ENCODE results near the gene OAF. TPM values are rescaled to one million over a fixed set of nuclear protein-coding genes. Genes with fewer than 3 reads are reported as not detected.

The OAF gene
- total and polyA plus RNA-seq, 2 of the 8 experiments (the other 6 are each of a cell fraction or from before 2014, with no cell fraction given), result 1.3 to 1.5 TPM

DNA sequence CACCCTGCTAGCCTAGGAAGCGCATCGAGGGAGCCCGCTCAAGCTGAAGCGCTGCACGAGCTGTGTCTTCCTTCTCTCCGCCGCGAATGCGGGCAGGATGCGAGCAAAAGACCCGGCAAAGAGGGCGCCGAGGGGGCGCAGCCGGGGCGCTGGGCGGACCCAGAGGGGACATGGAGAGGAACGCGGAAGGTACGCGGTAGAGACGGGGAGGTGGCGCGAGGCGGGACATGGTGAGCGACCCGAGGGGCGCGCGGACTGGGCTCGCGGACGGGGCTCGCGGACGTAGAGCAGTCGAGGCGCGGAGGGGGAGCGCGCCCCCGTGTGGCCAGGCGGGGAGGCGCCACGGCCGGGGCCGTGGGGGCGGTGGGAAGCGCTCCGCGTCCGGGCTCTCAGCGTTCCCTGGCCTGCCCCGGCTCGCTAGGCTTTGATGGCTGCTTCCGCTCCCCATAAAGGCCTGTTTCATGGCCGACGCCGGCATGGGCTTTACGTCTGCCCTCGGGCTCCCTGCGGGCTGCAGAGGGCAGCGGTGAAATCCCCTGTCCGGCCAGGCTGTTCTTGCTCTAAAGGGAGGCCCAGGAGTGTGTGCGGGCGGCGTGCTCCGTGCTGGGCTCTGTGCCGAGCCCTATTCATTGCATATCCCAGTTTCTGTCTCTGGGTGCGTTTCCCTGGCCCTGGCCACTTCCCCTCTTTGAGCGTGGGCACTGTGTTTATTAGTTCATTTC, 41.7 kb upstream of the OAF start (continued):
- peak; percentile 69 for TF ChIP-seq CTBP2 (IDR thresholded peaks at IDR 0.05; ENCODE audit: borderline replicate concordance, insufficient read depth, insufficient read length, low read length)
- TF ChIP-seq FOSL1 (IDR thresholded peaks at IDR 0.05; ENCODE audit: insufficient read depth, low read depth, low read length), result no peak
- no peak for TF ChIP-seq CBX8 (IDR thresholded peaks at IDR 0.05; ENCODE audit: borderline replicate concordance, low read depth, low read length)
- peak; percentile 50 to 56 for TF ChIP-seq RAD21 (IDR thresholded peaks at IDR 0.05 in 1 of 2, conservative IDR thresholded peaks at IDR 0.05 in 1 of 2; ENCODE audit: low read depth in 2 of 2, low read length in 2 of 2)
- no peak for TF ChIP-seq SAP30 (IDR thresholded peaks at IDR 0.05; ENCODE audit: insufficient read depth, insufficient replicate concordance, low read length)
- peak; percentile 43; the same call in 1 of the 2 replicates for TF ChIP-seq BACH1 (IDR thresholded peaks at IDR 0.05; ENCODE audit: low read length)
- TF ChIP-seq SP1 (IDR thresholded peaks at IDR 0.05; ENCODE audit: low read depth, low read length), result no peak
- no peak for TF ChIP-seq POLR2AphosphoS5 (IDR thresholded peaks at IDR 0.05; ENCODE audit: low read depth, low read length)
- no peak for TF ChIP-seq JUND (IDR thresholded peaks at IDR 0.05; ENCODE audit: low read length)
- TF ChIP-seq, protein P1, sequence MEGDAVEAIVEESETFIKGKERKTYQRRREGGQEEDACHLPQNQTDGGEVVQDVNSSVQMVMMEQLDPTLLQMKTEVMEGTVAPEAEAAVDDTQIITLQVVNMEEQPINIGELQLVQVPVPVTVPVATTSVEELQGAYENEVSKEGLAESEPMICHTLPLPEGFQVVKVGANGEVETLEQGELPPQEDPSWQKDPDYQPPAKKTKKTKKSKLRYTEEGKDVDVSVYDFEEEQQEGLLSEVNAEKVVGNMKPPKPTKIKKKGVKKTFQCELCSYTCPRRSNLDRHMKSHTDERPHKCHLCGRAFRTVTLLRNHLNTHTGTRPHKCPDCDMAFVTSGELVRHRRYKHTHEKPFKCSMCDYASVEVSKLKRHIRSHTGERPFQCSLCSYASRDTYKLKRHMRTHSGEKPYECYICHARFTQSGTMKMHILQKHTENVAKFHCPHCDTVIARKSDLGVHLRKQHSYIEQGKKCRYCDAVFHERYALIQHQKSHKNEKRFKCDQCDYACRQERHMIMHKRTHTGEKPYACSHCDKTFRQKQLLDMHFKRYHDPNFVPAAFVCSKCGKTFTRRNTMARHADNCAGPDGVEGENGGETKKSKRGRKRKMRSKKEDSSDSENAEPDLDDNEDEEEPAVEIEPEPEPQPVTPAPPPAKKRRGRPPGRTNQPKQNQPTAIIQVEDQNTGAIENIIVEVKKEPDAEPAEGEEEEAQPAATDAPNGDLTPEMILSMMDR (IDR thresholded peaks at IDR 0.05; ENCODE audit: control extremely low read depth in 1 of 3, insufficient read depth in 1 of 3, low read depth in 1 of 3, low read length in 3 of 3), result peak; percentile 76 to 90 (median 77)
- TF ChIP-seq KDM5A (IDR thresholded peaks at IDR 0.05; ENCODE audit: low read length), result no peak
- TF ChIP-seq ZNF274 (IDR thresholded peaks at IDR 0.05; ENCODE audit: borderline replicate concordance, extremely low read depth, low read length), result no peak
- TF ChIP-seq SIRT6 (IDR thresholded peaks at IDR 0.05; ENCODE audit: low read length), result no peak
- peak; percentile 75 for TF ChIP-seq EZH2 (IDR thresholded peaks at IDR 0.05; ENCODE audit: low read depth, low read length, severe bottlenecking)
- peak; percentile 23 for TF ChIP-seq NANOG (IDR thresholded peaks at IDR 0.05; ENCODE audit: insufficient read depth, low read depth, low read length, poor library complexity, severe bottlenecking)
- TF ChIP-seq SIX5 (IDR thresholded peaks at IDR 0.05; ENCODE audit: low read depth, low read length), result no peak
- peak; percentile 51 for TF ChIP-seq ASH2L (IDR thresholded peaks at IDR 0.05; ENCODE audit: low read length)

All from H1 (cell line).